HG02943 (cell line): ENCODE results near the gene MAN1C1.

Experiments
- ATAC-seq: cut with Tn5 transposase; IDR thresholded peaks from one replicate; pipeline ENCODE4 v1.9.1; 2021; ENCODE audit warnings: mild to moderate bottlenecking, low read depth, moderate library complexity; ENCODE audit not compliant: unreplicated experiment

MAN1C1 gene

DNA sequence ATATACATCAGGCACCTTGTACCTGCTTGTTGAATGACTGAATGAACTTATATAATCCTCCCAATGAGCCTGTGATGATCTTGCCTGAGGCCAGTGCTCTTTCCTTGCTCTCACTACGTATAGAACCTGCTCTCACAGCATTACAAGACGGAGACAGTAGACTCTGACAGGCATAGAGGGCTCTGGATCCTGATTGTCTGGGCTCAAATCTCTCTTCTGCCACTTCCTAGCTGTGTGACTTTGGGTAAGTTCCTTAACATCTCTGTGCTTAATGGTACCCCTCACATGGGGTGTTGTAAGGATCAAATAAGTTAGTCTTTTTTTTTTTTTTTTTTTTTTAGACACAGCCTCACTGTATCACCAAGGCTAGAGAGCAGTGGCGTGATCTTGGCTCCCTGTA, 4.2 kb upstream of the MAN1C1 start:
- no peak for ATAC-seq

DNA sequence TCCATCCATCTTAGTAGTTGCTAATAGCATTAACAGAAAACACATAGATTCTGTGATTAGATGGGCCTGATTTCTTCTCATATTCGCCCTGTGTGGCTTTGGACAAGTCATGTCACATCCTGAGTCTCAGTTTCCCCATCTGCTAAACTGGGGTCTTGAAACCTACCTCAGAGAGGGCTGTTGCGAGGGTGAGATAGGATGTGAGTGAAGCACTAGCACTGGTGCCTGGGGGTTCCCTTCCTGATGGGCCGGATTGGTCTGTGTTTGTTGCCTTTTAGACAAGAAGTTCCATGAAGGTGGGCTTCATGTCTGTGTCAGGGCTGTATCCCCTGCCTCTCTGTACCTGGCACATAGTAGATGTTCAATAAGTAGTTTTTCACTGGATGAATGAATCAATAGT, 3.5 kb upstream of the MAN1C1 start:
- ATAC-seq: no peak

DNA sequence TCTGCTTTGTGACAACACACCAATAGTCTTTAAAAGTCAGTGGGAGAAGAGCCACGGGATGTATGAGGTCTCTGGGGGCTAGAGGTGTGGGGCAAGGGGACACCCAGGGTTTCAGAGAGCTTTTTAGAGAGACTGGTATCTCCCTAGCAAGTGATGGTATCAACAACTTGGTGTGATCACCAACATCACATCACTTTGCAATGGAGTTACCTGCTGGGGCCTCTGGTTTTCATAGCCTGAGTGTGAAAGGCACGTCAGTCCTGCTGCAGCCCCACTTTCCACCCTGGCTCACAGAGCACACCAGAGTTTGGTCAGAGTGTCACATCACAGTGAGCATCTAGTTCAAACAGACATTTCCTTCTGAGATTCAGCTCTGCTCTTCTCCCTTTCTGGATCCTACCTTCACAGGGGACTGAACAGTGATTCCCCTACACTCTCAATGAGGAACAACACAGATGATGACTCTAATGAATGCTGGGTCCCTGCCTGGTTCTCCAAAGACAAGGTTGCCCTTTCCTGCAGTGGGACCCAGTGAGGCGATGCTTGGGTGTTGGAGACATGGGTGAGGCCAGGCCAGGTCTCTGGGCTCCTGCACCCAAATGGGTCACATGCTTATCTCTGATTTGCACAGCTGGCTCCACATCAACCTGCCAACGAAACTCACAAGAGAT, 2.0 kb upstream of the MAN1C1 start:
- ATAC-seq: no peak

DNA sequence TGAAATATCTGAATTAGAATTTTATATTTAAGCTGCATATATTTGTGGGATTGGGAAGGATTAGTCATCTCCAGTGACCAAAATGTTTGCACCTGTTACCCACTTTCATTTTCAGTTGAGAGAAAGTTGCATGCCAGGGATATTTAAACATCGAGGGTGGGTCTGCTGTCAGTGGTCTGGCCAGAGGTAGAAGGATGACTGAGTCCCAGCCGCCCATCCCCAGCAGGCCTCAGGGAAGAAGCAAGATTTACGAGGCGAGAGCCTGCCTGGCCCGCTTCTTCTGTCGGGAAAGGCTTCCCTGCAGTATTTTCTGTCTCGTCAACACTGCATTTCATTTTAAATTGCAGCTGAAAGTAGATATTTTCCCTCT, 1.4 kb upstream of the MAN1C1 start:
- no peak for ATAC-seq

- ATAC-seq: no peak
Observed at GRCh38 chr1:25615563-25616094, 962 bp upstream of the MAN1C1 start.

- no peak for ATAC-seq
Observed at GRCh38 chr1:25616987-25617624, 515 bp downstream of the MAN1C1 start.

- no peak for ATAC-seq
Observed at GRCh38 chr1:25617625-25618432, 1.2 kb downstream of the MAN1C1 start.

- no peak for ATAC-seq
Observed at GRCh38 chr1:25618433-25618808, 1.8 kb downstream of the MAN1C1 start.

GRCh38 chr1:25619101-25619890, 2.7 kb downstream of the MAN1C1 start:
- no peak for ATAC-seq

DNA sequence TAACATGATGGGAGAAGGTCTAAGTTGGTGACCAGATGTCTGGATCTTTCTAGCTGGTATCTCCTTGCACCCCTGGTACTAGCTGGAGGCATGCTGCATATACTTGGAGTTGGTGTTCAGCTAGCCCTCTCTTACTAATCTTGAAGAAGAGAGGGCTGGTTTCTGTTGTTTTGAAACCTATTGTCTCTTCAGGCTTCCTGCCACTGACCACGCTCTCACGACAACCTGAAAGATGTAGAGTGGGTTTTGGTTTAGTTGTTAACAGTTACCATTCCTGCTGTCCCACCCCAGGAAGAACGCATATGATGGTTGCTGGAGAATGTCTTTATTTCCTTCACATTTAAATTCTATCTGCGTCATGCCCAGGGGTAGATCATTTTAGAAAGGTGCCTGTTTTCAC, 3.6 kb downstream of the MAN1C1 start:
- ATAC-seq: no peak

- no peak for ATAC-seq
Observed at GRCh38 chr1:25620701-25621350, 4.2 kb downstream of the MAN1C1 start.

GRCh38 chr1:25621876-25622275, 5.3 kb downstream of the MAN1C1 start:
- no peak for ATAC-seq

GRCh38 chr1:25622531-25622930, 5.9 kb downstream of the MAN1C1 start:
- ATAC-seq: no peak

- no peak for ATAC-seq
Observed at GRCh38 chr1:25623007-25623406, 6.4 kb downstream of the MAN1C1 start.

DNA sequence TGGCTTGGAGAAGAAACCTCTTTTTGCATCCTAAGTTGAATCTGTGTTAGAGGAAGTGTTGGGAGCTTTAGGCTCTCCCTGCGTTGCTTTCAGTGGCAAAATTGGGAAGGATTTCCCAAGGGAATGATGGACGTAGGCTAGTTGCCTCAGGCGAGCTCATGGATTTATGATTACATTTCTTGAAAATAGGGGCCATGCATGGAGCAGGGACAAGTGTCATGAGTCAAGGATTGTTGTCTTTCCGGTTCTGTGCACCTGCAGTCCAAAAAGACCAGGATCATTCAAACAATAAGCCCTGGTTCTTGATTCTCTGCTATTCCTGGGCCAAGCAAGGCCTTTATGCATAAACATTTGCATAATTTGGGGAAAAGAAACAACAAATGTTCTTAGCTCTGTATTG, 7.1 kb downstream of the MAN1C1 start:
- no peak for ATAC-seq

DNA sequence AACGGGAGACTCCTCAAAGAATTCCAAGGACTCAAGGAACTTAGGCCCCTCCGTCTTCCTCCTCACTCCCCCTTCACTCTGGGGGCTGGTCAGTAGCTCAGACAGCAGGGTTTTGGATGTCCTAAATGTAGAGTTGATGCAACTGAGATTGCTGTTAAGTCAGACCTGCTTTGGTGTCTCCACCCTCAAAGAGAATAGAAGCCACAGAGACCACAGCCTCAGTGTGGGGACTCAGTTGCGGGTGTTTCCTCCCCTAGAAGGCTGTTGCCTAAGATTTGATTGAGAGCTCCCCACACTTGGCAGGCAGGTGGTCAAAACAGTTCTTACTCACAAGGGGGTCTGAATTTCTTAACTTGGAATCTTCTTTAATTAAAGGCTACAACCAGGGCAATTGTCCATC, 7.6 kb downstream of the MAN1C1 start:
- ATAC-seq: no peak

DNA sequence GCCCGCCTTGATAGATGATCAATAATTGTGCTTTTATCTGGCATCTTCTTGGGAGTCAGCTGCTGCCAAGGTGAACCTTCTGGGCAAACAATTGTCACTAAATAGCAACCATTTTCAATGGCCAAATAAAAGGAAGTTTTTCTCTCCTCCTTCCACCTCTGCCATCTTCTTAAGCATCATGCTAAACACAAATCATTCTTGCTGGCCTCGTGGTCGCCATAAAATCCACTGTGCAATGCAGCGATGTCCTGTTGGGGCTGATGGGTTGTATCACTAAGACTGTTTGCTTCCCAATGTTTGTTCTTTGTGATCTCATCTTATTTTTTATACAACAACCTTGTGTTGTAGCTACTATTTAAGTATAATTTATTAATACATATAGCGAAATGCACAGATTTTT, 8.0 kb downstream of the MAN1C1 start:
- no peak for ATAC-seq

- ATAC-seq: no peak
Observed at GRCh38 chr1:25626018-25626417, 9.4 kb downstream of the MAN1C1 start.

- ATAC-seq: no peak
Observed at GRCh38 chr1:25628741-25629421, 12.3 kb downstream of the MAN1C1 start.

DNA sequence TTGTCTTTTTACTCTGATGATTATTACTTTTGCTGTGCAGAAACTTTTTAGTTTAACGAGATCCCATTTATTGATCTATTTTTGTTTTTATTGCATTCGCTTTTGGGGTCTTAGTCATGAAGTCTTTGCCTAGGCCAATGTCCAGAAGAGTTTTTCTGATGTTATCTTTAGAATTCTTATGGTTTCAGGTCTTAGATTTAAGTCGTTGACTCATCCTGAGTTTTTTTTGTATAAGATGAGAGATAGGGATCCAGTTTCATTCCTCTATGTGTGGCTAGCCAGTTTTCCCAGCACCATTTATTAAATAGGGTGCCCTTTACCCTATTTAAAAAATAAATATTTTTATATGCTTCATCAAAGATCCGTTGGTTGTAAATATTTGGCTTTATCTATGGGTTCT, 13.2 kb downstream of the MAN1C1 start:
- ATAC-seq: no peak
